ENCODE results near the gene UBE2J2. TPM values are rescaled to one million over a fixed set of nuclear protein-coding genes. Genes with fewer than 3 reads are reported as not detected.
A peak's percentile ranks its signal among the peaks of the same experiment; 100 is the strongest.

The UBE2J2 gene
- total RNA-seq, 1 donor from 2014 or later = 52.0 TPM

GRCh38 chr1:1204998-1205768, 68.5 kb downstream of the UBE2J2 start:
- Mint-ChIP-seq H3K4me1 (ENCODE audit: low read depth) (peaks cover 12% of the 10 kb centered on the region), H3K27ac (ENCODE audit: unreplicated experiment) (no peak overlapping the region), H3K36me3 (ENCODE audit: low read depth) (no peaks in the 10 kb centered on the region), H3K4me3 (ENCODE audit: unreplicated experiment) (no peak overlapping the region), H3K9me3 (ENCODE audit: low read depth) (no peaks in the 10 kb centered on the region), H3K27me3 (ENCODE audit: low read depth) (no peaks in the 10 kb centered on the region)
- TF ChIP-seq CTCF (IDR thresholded peaks at IDR 0.05) = no peak
- DNase-seq (ENCODE audit: low spot score) = peak; percentile 89

GRCh38 chr1:1204425-1204920, 69.2 kb downstream of the UBE2J2 start:
- Mint-ChIP-seq H3K9me3 (ENCODE audit: low read depth) (no peaks in the 10 kb centered on the region), H3K27me3 (ENCODE audit: low read depth) (no peaks in the 10 kb centered on the region), H3K4me1 (ENCODE audit: low read depth) (peaks cover 12% of the 10 kb centered on the region), H3K4me3 (ENCODE audit: unreplicated experiment) (no peak overlapping the region), H3K27ac (ENCODE audit: unreplicated experiment) (no peak overlapping the region), H3K36me3 (ENCODE audit: low read depth) (no peaks in the 10 kb centered on the region)
- DNase-seq (ENCODE audit: low spot score) = peak; percentile 79
- no peak for TF ChIP-seq CTCF (IDR thresholded peaks at IDR 0.05)

Small RNA genes within 50 kb of the gene (microRNA-seq; reads per million reads assigned to microRNA genes)
- gene MIR6726 (ENCODE audit: borderline number of aligned reads) = 6.6 reads per million, percentile 9 among the genes with 10 or more reads in this experiment
- not detected for gene MIR6727 (ENCODE audit: borderline number of aligned reads)

Other genes with a start within 250 kb of the UBE2J2 start
- gene RNF223, start 199.5 kb downstream of the UBE2J2 start, total RNA-seq = not detected in 3 replicates
- gene C1orf159, start 157.8 kb downstream of the UBE2J2 start, total RNA-seq = 9.2 to 15.1 TPM (median 9.2 TPM) in 3 replicates
- gene TTLL10, start 100.0 kb downstream of the UBE2J2 start, total RNA-seq = not detected in 3 replicates
- gene TNFRSF18, start 67.3 kb downstream of the UBE2J2 start, total RNA-seq = not detected in 3 replicates
- gene TNFRSF4, start 59.7 kb downstream of the UBE2J2 start, total RNA-seq = 0.24 to 0.59 TPM in 2 of 3 replicates, not detected in the other
- gene SDF4, start 41.9 kb downstream of the UBE2J2 start, total RNA-seq = 164 to 191 TPM (median 165 TPM) in 3 replicates
- gene B3GALT6, start 41.6 kb downstream of the UBE2J2 start, total RNA-seq = 37.4 to 39.6 TPM (median 39.6 TPM) in 3 replicates
- 1.3 to 2.1 TPM (median 1.7 TPM) in 3 replicates for gene C1QTNF12, start 27.1 kb downstream of the UBE2J2 start, total RNA-seq
- 6.6 to 7.4 TPM (median 6.7 TPM) in 3 replicates for gene SCNN1D, start 6.6 kb upstream of the UBE2J2 start, total RNA-seq
- gene ACAP3, start 34.1 kb upstream of the UBE2J2 start, total RNA-seq = 51.9 to 77.5 TPM (median 57.5 TPM) in 3 replicates
- gene PUSL1, start 34.7 kb upstream of the UBE2J2 start, total RNA-seq = 21.6 to 22.3 TPM (median 22.1 TPM) in 3 replicates
- gene INTS11, start 50.8 kb upstream of the UBE2J2 start, total RNA-seq = 67.3 to 87.0 TPM (median 73.8 TPM) in 3 replicates
- 19.4 to 23.3 TPM (median 23.1 TPM) in 3 replicates for gene CPTP, start 50.9 kb upstream of the UBE2J2 start, total RNA-seq
- gene TAS1R3, start 57.4 kb upstream of the UBE2J2 start, total RNA-seq = 0.28 to 0.68 TPM (median 0.37 TPM) in 3 replicates
- gene DVL1, start 75.6 kb upstream of the UBE2J2 start, total RNA-seq = 59.6 to 66.5 TPM (median 59.9 TPM) in 3 replicates
- gene MXRA8, start 84.7 kb upstream of the UBE2J2 start, total RNA-seq = 154 to 238 TPM (median 158 TPM) in 3 replicates
- 86.8 to 128 TPM (median 89.0 TPM) in 3 replicates for gene AURKAIP1, start 101.4 kb upstream of the UBE2J2 start, total RNA-seq
- 153 to 176 TPM (median 161 TPM) in 3 replicates for gene CCNL2, start 125.5 kb upstream of the UBE2J2 start, total RNA-seq
- 69.2 to 95.3 TPM (median 75.7 TPM) in 3 replicates for gene MRPL20, start 133.4 kb upstream of the UBE2J2 start, total RNA-seq
- not detected in 3 replicates for gene ANKRD65, start 147.4 kb upstream of the UBE2J2 start, total RNA-seq
- 12.5 to 27.2 TPM (median 24.3 TPM) in 3 replicates for gene VWA1, start 161.8 kb upstream of the UBE2J2 start, total RNA-seq
- gene ATAD3C, start 175.8 kb upstream of the UBE2J2 start, total RNA-seq = 0.75 to 1.4 TPM (median 1.3 TPM) in 3 replicates
- gene ATAD3B, start 197.9 kb upstream of the UBE2J2 start, total RNA-seq = 24.3 to 31.9 TPM (median 24.7 TPM) in 3 replicates
- 29.9 to 39.6 TPM (median 34.6 TPM) in 3 replicates for gene ATAD3A, start 238.3 kb upstream of the UBE2J2 start, total RNA-seq

Data from chondrocyte (in vitro differentiated cells).